A673 (cell line): Measurements from ENCODE around the gene PAXX.
A peak's percentile ranks its signal among the peaks of the same experiment; 100 is the strongest.

Experiments used
- CTCF ChIP-seq: fragments of 300-800, 200-600 bp; sonication (generic); conservative IDR thresholded peaks from 2 replicates; pipeline ENCODE4 v1.5.1; 2017; ENCODE audit warnings: low read depth, mild to moderate bottlenecking, antibody characterized with exemption, low read length, moderate library complexity, mixed read lengths
- EZH2 ChIP-seq: fragments of 200-600 bp; sonication (generic); IDR thresholded peaks from 2 replicates; pipeline ENCODE4 v1.6.1; 2017; ENCODE audit warnings: borderline replicate concordance, low read depth, mild to moderate bottlenecking, mixed read lengths, antibody characterized with exemption, low read length; ENCODE audit not compliant: poor library complexity, severe bottlenecking

DNA sequence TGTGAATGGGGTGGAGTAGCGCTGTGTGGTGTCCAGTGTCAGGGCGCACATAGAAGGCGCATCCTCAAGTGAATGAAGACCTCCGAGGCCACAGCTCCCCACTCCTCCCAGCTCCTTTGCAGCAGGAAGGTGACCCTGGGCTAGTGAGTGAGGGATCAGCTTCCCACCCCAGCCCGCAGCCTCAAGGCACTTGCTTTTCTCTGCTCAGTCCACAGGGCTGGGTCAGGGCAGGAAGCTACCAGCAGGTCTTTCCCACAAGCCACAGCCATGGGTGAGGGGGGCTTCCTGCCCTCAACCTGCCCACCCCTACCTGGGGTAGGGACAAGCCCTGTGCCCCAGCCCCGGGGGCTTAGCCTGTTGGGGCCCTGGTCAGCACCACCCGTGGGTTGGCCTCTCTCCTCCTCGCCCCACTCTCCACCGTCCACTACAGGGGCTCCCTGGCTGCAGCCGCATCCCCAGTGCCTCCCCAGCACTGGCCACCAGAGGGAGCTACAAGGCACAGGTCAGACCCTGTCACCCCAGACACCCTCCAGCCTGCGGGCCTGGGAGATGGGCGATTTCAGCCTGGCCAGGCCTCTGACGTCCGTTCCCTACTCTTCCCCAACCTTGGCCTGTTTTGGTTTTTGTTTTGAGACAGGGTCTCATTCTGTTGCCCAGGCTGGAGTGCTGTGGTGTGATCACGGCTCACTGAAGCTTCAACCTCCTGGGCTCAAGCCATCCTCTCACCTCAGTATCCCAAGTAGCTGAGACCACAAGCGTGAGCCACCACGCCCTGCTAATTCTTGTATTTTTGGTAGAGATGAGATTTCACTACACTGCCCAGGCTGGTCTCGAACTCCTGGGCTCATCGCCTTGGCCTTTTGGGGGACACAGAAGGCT, 37.1 kb downstream of the PAXX start:
- TF ChIP-seq CTCF (peak; percentile 95), EZH2 (no peak)
